ENCODE data around the gene LRSAM1. TPM values are rescaled to one million over a fixed set of nuclear protein-coding genes. Genes with fewer than 3 reads are reported as not detected.

The LRSAM1 gene
- total and polyA plus RNA-seq, 9 of the 15 experiments (the other 6 are each of a cell fraction or from before 2014, with no cell fraction given) = 0.07 to 16.2 (median 4.7) TPM

DNA sequence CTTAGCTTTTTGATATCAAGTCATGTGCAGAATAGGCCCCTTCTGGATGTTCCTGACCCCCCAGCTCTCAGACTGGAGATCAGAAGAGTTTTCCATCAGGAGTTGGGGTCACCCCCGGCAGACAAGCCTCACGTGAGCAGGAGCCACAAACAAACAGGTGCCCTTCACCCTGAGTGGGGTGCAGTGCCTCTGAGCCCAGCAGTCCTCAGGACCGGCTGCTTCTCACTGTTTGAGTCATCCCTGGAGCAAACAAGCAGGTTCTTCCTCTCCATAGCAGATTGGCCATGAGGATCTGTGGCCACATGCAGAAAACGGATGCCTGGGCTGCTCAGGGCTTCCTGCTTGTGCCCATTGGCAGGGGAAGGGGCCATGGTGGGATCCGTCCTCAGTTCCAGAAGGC lies 47.0 kb downstream of the LRSAM1 start:
- Histone ChIP-seq H3K9ac (ENCODE audit: insufficient read depth in 1 of 2, low read depth in 2 of 2, low read length in 2 of 2) (peak overlapping the region in 1 of 2 experiments; percentile 50; a peak in 1 of 4 replicates), H3K4me1 (replicated peaks in 1 of 2; ENCODE audit: control insufficient read depth in 2 of 2, insufficient read depth in 2 of 2, low read length in 2 of 2) (peaks cover 6 to 28% of the 10 kb centered on the region in 2 experiments; a peak in 4 of 5 replicates), H3K4me2 (ENCODE audit: insufficient read depth, low read length) (no peak overlapping the region), H3K27ac (ENCODE audit: extremely low read depth, low read depth, low read length) (no peak overlapping the region), H2AFZ (ENCODE audit: low read depth, low read length) (no peak overlapping the region), H3K4me3 (no peak overlapping the region), H3K36me3 (ENCODE audit: control insufficient read depth, insufficient read depth, low read length) (peaks cover 35% of the 10 kb centered on the region; the same call in 2 of the 3 replicates), H3K27me3 (ENCODE audit: control insufficient read depth in 2 of 2, insufficient read depth in 2 of 2, low read length in 2 of 2) (no peaks in the 10 kb centered on the region), H3K9me1 (ENCODE audit: control insufficient read depth, insufficient read depth, low read length) (no peaks in the 10 kb centered on the region), H4K20me1 (replicated peaks; ENCODE audit: control insufficient read depth, insufficient read depth, low read length) (no peaks in the 10 kb centered on the region; the same call in 1 of the 2 replicates), H3K79me2 (ENCODE audit: control insufficient read depth, insufficient read depth, low read length) (no peaks in the 10 kb centered on the region), H3K9me3 (replicated peaks; ENCODE audit: control insufficient read depth, insufficient read depth, low read depth, low read length) (no peaks in the 10 kb centered on the region)
- no peak for FAIRE-seq
- ChIA-PET CTCF (ENCODE audit: low intra/inter-chr PET ratio) (no interaction called here), POLR2A (interaction anchor here (0.6 to 0.8 kb wide), 3 partner anchors 10 to 48 kb away, joined by 3 to 4 read pairs (median 3); no protein-coding TSS in a partner anchor)
- 80% methylated on average over 5 of the region's 5 CpGs for WGBS (ENCODE audit: insufficient coverage, low coverage, missing lambda C conversion rate)
- BruUV-seq (replicated peaks) = no TSS peak
- no peak for ATAC-seq
- TF ChIP-seq SRF (CRISPR knock-in tag; IDR thresholded peaks at IDR 0.05) = no peak
- intact Hi-C loops (cut with micrococcal nuclease) = loop anchor here (5.0 kb wide), 2 partner anchors 136 to 281 kb away; no protein-coding TSS in a partner anchor
- in situ Hi-C loops (cut with MboI) = no loop called here
- DNase-seq (ENCODE audit: extremely low read depth in 1 of 4, low spot score in 3 of 4) = no peak

- Histone ChIP-seq H4K20me1 (replicated peaks; ENCODE audit: control insufficient read depth, insufficient read depth, low read length) (no peaks in the 10 kb centered on the region; the same call in 1 of the 2 replicates), H3K9me3 (replicated peaks; ENCODE audit: control insufficient read depth, insufficient read depth, low read depth, low read length) (no peaks in the 10 kb centered on the region), H3K4me1 (replicated peaks in 1 of 2; ENCODE audit: control insufficient read depth in 2 of 2, insufficient read depth in 2 of 2, low read length in 2 of 2) (peaks cover 6 to 45% of the 10 kb centered on the region in 2 experiments; a peak in 4 of 5 replicates), H3K27ac (ENCODE audit: extremely low read depth, low read depth, low read length) (no peak overlapping the region), H3K4me3 (no peak overlapping the region), H3K79me2 (ENCODE audit: control insufficient read depth, insufficient read depth, low read length) (no peaks in the 10 kb centered on the region), H3K36me3 (ENCODE audit: control insufficient read depth, insufficient read depth, low read length) (peaks cover 41% of the 10 kb centered on the region; the same call in 2 of the 3 replicates), H3K27me3 (ENCODE audit: control insufficient read depth in 2 of 2, insufficient read depth in 2 of 2, low read length in 2 of 2) (no peaks in the 10 kb centered on the region), H3K9me1 (ENCODE audit: control insufficient read depth, insufficient read depth, low read length) (no peaks in the 10 kb centered on the region), H2AFZ (ENCODE audit: low read depth, low read length) (no peak overlapping the region), H3K4me2 (ENCODE audit: insufficient read depth, low read length) (no peak overlapping the region), H3K9ac (ENCODE audit: insufficient read depth in 1 of 2, low read depth in 2 of 2, low read length in 2 of 2) (0 out of 4 replicates have a peak overlapping the region, but pooled peaks of 1 of the 2 experiments have one; percentile 42)
- FAIRE-seq (no peak), DNase-seq (ENCODE audit: extremely low read depth in 1 of 4, low spot score in 3 of 4) (no peak), ATAC-seq (no peak)
- ChIA-PET POLR2A (interaction anchor here (0.5 to 1.1 kb wide), 2 partner anchors 10 to 53 kb away, joined by 3 read pairs; no protein-coding TSS in a partner anchor), CTCF (ENCODE audit: low intra/inter-chr PET ratio) (no interaction called here)
- in situ Hi-C loops (cut with MboI) = loop anchor here (5.0 kb wide), 4 partner anchors 87 to 427 kb away; partner anchors contain the start of genes AK1 and TOR2A
- TF ChIP-seq SMARCB1 (IDR thresholded peaks at IDR 0.05; ENCODE audit: insufficient read length, low read depth) (no peak), POLR2A (conservative IDR thresholded peaks at IDR 0.05) (no peak)
- 72% methylated on average over 6 of the region's 6 CpGs for WGBS (ENCODE audit: insufficient coverage, low coverage, missing lambda C conversion rate)
- intact Hi-C loops (cut with micrococcal nuclease) = loop anchor here (10.0 kb wide), 1 partner anchor 414 kb away; the partner anchor contains the start of gene ST6GALNAC4
- BruUV-seq (replicated peaks) = no TSS peak
These were observed 49.1 kb downstream of the LRSAM1 start for GRCh38 chr9:127500399-127500798.

Data from K562 (cell line).